MV-4-11 (cell line): Measurements from ENCODE around the gene TTC38.

Experiments used
- DNase-seq: peaks from one replicate; lab custom pipeline; 2025; lab: John Stamatoyannopoulos, UW

Gene TTC38

DNA sequence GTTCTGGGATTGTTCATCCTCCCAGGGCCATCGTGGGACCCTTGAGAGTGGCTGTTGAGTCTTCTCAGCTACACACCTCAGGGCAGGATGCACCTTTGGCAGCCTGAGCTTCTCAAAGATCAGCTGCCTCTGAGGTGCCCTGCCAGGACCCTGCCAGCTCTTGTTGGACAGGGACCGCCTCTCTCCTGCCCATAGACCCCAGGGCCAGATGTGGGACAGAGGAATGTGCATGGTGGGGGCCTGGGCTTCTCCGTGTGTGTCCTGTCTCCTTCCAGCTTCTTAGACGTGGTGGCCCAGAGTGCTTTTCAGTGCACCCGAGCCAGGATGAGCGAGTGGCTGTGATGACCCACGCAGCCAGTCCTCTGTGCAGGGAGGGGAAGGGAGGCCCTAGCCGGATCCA, 61.8 kb downstream of the TTC38 start:
- no peak for DNase-seq

- no peak for DNase-seq
These were observed 62.6 kb downstream of the TTC38 start for GRCh38 chr22:46330426-46330825.

GRCh38 chr22:46331496-46331895, 63.7 kb downstream of the TTC38 start:
- no peak for DNase-seq

GRCh38 chr22:46335201-46336118, 67.7 kb downstream of the TTC38 start, which contains the start of gene TRMU:
TRMU (plus strand) TSS chr22:46335714; CDS start chr22:46335765, 51 bp downstream.
- DNase-seq, result peak; percentile 78

- no peak for DNase-seq
These were observed 68.6 kb downstream of the TTC38 start for GRCh38 chr22:46336119-46337078.

- DNase-seq, result no peak
These were observed 70.1 kb downstream of the TTC38 start for GRCh38 chr22:46337870-46338269.

GRCh38 chr22:46338636-46339035, 70.8 kb downstream of the TTC38 start:
- no peak for DNase-seq

GRCh38 chr22:46339956-46340355, 72.1 kb downstream of the TTC38 start:
- DNase-seq, result no peak

GRCh38 chr22:46340676-46341075, 72.9 kb downstream of the TTC38 start:
- DNase-seq, result no peak
